ENCODE results near the gene HOXD8. TPM values are rescaled to one million over a fixed set of nuclear protein-coding genes. Genes with fewer than 3 reads are reported as not detected.

Gene HOXD8
- total RNA-seq, 8 experiments from 2014 or later = 18.1 to 45.0 (median 28.9) TPM

DNA sequence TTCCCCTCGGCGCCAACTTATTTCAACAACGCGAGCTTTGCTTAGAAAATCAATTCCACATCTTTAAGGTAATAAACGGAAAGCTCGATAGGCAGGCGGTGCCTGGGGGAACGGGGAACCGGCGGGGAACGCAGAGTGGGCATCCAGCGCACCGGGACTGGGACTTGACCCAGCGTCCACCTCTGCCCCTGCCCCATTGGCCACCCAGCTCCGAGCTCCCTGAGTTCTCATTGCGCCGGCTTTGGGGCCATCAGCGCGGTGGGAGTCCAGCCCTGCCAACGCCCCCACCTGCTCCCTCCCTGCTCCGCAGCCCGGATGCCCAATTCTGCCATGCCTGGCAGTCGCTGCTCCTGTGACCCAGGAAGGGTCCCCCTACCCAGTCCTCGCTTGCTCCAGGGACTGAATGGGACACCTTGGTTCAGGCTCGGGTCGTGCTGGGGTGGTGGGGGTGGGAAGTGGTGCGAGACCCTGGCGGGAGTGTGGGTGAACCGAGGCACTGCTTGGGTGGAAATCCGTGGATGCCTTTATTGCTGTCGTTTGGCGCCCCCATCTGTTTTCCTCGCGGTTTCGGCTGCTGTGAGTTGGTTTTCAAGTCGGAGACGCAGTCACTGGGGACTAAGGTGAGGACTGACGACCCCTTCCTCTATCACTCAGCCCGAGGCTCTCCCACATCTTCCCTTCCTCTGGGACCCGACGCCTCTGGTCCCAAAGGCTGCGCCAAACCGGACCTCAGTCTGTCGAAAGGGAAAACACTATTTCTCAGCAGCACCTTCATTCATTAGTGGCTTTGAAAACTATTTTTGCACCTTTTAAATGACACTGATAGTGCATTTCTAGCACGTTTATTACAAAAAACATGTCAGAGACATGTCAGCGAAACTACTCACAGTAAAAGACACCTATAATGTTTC lies 43.4 kb upstream of the HOXD8 start:
- ATAC-seq (replicated peaks in 6 of 8) = peak; percentile 49 to 64 (median 56)
- in situ Hi-C loops (cut with MboI; ENCODE audit: low pct_unique_long_range_greater_than_20kb in 2 of 9, low sequenced_read_pairs in 9 of 9, unreplicated experiment in 9 of 9) = loop anchor here in 8 of 9 experiments (10.0 to 25.0 kb wide), 8 partner anchors 399 to 1399 kb away; no protein-coding TSS in a partner anchor
- 0 to 18% (median 0%) methylated on average over 2 to 11 of the region's 46 CpGs; no CpG with 5 or more reads in 1 of the 10 experiments for WGBS, 10 experiments
- Histone ChIP-seq H3K4me1 (replicated peaks in 1 of 2) (peaks cover 7 to 15% of the 10 kb centered on the region in 2 donors), H3K27ac (no peak overlapping the region), H3K4me3 (peak overlapping the region in 3 of 5 donors; percentile 3 to 12 (median 10))

DNA sequence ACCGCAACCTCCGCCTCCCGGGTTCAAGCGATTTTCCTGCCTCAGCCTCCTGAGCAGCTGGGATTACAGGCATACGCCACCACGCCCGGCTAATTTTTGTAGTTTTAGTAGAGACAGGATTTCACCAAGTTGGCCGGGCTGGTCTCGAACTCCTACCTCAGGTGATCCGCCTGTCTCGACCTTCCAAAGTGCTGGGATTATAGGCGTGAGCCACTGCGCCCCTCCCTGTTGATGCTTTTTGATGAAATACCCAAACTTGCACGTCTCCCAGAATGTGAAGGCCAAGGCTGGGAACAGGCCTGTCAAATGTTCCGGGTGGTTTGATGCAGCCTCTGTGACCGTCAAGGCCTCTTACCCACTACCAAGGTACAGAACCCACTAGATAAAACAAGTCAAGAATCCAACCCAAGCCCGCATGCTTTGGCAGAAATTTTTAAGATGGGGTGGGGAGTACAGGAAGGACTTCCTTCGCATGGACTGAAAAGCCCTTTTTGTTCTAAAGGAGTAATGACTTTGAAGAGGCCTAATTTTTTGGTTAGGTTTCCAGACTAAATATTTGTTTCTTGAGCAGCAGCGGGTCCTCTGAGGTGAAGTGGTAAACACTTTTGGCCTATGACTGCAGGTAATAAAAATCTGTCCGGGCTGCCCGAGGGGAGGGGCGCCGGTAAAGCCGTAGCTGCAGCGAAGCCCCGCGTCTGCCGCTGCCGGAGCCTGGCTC lies 42.0 kb upstream of the HOXD8 start:
- WGBS, 10 experiments = 0 to 88% (median 33%) methylated on average over 1 to 25 of the region's 29 CpGs; no CpG with 5 or more reads in 3 of the 10 experiments
- H3K4me1 ChIP-seq (replicated peaks in 1 of 2) = peaks cover 7 to 15% of the 10 kb centered on the region in 2 donors
- no peak for ATAC-seq (replicated peaks in 6 of 8)
- in situ Hi-C loops (cut with MboI; ENCODE audit: low pct_unique_long_range_greater_than_20kb in 2 of 9, low sequenced_read_pairs in 9 of 9, unreplicated experiment in 9 of 9) = loop anchor here in 8 of 9 experiments (10.0 to 25.0 kb wide), 8 partner anchors 400 to 1400 kb away; no protein-coding TSS in a partner anchor
- H3K27ac ChIP-seq = no peak overlapping the region
- peak overlapping the region in 3 of 5 donors; percentile 25 to 30 (median 29) for H3K4me3 ChIP-seq

DNA sequence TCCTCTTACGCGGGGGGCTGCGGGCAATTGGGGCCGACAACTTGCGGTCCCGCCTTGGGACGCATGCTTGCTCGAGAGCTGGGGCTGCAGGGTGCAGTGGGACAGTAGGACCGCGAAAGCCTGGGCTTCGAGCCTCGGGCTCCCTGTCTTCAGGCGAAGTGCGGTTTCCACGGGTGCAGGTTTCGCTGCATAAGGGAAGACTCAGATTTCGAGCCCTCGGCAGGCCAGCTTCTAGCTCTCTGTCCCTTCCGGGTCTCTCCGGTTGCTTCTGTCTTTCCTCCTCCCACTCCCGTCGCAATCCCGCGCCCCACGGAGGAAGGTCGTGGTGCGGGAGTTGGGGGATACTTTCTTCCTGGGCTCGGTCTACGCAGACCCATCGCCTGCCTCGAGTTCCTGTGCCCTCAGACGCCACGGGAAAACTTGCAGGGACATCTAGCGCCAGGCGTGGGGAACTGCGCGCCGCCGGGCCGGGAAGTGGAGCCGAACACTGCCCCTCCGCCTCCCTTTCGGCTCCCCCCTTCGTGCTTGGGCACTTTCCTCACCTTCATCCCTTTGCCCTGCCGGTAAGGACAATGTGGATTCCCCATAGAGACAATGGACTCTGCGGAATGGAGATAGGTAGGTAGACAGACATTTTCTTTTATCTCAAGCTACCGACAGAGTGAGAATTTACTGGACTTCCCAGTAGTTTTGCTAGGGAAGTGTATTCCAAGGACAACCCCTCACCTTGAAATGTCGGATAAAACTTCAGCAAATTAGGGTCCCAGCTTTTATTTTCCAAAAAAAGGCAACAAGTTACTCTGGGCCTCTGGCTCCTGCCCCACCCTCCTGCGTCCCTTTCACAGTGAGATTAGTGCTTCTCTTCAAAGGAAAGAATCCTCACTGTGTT lies 41.2 kb upstream of the HOXD8 start:
- H3K4me3 ChIP-seq = peak overlapping the region in 4 of 5 donors; percentile 12 to 30 (median 27)
- 1 to 44% (median 4%) methylated on average over 2 to 26 of the region's 49 CpGs; no CpG with 5 or more reads in 2 of the 10 experiments for WGBS, 10 experiments
- in situ Hi-C loops (cut with MboI; ENCODE audit: low pct_unique_long_range_greater_than_20kb in 2 of 9, low sequenced_read_pairs in 9 of 9, unreplicated experiment in 9 of 9) = loop anchor here in 8 of 9 experiments (10.0 to 25.0 kb wide), 8 partner anchors 401 to 1401 kb away; no protein-coding TSS in a partner anchor
- ATAC-seq (replicated peaks in 6 of 8) = peak; percentile 43 to 76 (median 64)
- no peak overlapping the region for H3K27ac ChIP-seq
- H3K4me1 ChIP-seq (replicated peaks in 1 of 2) = peaks cover 12 to 15% of the 10 kb centered on the region in 2 donors

DNA sequence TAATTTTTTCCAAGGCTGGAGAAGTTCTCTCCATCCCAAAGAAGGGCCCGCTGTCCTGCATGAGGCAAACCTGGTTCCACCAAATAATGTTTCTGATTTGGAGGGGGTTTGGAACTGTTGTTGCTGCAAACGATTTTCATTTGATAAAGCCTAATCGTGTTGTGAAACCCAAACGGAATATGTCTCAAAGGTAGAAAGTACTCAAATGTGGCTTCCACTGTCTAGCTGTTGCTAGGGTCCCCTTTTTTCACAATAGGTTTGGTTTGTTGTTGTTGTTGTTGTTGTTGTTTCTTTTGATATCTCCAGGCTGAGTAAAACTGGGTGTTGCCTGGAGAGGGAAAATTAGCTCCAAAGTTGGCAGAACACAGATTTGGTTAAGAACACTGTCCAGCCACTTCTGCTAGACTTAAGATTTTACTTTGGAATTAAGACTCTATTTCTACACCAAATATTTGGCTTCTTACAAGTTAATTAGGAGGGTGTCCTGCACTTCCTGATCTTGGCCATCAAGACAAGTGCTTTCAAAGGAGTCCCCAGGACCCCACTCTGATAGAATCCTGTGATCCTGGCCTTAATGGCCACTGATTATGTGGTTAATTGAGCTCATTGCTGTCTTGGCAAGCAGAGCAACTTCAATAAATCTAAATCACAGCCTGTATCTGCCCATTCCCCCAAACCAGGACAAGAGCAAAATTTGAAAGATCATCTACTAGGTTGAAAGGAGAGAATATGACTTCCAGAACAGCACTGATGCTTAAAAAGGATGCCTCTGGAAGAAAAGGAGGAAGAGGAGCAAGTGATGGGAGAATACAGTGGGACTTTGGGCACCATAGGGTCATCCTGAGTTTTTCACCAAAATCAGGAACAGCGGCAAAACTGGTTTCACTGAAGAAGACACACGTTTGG lies 40.3 kb upstream of the HOXD8 start:
- in situ Hi-C loops (cut with MboI; ENCODE audit: low pct_unique_long_range_greater_than_20kb in 2 of 9, low sequenced_read_pairs in 9 of 9, unreplicated experiment in 9 of 9) = loop anchor here in 8 of 9 experiments (10.0 to 25.0 kb wide), 8 partner anchors 402 to 1402 kb away; no protein-coding TSS in a partner anchor
- 0 to 55% (median 9%) methylated on average over 1 to 6 of the region's 6 CpGs; no CpG with 5 or more reads in 2 of the 10 experiments for WGBS, 10 experiments
- no peak for ATAC-seq (replicated peaks in 6 of 8)
- Histone ChIP-seq H3K27ac (no peak overlapping the region), H3K4me3 (no peak overlapping the region), H3K4me1 (replicated peaks in 1 of 2) (peaks cover 12 to 15% of the 10 kb centered on the region in 2 donors)

DNA sequence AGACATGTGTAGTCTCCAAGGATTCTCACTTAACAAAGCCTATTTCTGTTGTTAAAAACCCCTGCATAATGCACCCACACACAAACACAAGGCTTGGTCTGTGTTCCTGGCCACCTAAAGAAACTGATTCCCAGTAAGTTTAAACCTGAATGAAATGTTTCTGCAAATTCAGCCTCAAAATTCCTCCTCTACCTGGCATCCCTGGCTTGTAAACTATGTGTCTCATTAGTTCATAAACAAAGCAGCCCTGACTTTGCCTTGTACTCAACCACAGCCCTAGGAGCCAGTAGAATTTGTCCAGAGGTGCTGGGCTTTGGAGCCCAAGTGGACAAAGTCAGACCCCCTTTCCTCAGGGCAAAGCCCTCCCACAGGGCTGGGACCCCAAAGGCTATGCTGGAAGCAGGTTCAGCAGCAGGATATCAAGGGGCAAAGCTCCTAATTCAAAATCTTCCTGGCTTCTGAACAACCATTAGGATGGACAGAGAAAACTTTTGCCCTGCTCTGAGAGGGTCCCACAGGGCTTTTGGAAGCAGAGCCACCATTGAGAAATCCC lies 39.6 kb upstream of the HOXD8 start:
- no peak for ATAC-seq (replicated peaks in 6 of 8)
- no peak overlapping the region for H3K4me3 ChIP-seq
- in situ Hi-C loops (cut with MboI; ENCODE audit: low pct_unique_long_range_greater_than_20kb in 2 of 9, low sequenced_read_pairs in 9 of 9, unreplicated experiment in 9 of 9) = loop anchor here in 8 of 9 experiments (10.0 to 25.0 kb wide), 8 partner anchors 403 to 1403 kb away; no protein-coding TSS in a partner anchor
- H3K4me1 ChIP-seq (replicated peaks in 1 of 2) = peaks cover 12 to 13% of the 10 kb centered on the region in 2 donors
- H3K27ac ChIP-seq = no peak overlapping the region

DNA sequence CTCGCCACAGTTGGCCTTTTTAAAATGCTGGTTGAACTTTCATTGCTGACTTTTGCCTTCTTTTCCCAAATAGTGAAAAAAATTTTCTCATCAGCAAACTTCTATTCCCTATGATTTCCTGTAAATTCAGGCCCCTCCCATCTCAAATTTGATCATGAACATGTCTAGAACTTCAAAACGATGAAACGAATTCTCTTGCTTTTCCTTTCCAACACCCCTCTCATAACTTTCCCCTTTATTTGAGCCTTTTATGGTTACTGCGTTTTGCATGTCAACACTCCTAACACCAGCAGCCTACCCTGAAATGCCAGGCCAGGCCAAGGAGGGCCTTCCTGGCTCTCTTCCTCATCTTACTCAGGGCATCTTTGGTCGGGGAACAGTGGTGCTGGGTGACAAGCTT lies 38.6 kb upstream of the HOXD8 start:
- no peak for ATAC-seq (replicated peaks in 6 of 8)
- Histone ChIP-seq H3K27ac (no peak overlapping the region), H3K4me1 (replicated peaks in 1 of 2) (peaks cover 3 to 12% of the 10 kb centered on the region in 2 donors), H3K4me3 (no peak overlapping the region)
- 10 to 61% (median 27%) methylated on average over 1 to 5 of the region's 5 CpGs for WGBS, 10 experiments
- in situ Hi-C loops (cut with MboI; ENCODE audit: low pct_unique_long_range_greater_than_20kb in 2 of 9, low sequenced_read_pairs in 9 of 9, unreplicated experiment in 9 of 9) = loop anchor here in 8 of 9 experiments (25.0 kb wide), 6 partner anchors 404 to 1404 kb away; no protein-coding TSS in a partner anchor

DNA sequence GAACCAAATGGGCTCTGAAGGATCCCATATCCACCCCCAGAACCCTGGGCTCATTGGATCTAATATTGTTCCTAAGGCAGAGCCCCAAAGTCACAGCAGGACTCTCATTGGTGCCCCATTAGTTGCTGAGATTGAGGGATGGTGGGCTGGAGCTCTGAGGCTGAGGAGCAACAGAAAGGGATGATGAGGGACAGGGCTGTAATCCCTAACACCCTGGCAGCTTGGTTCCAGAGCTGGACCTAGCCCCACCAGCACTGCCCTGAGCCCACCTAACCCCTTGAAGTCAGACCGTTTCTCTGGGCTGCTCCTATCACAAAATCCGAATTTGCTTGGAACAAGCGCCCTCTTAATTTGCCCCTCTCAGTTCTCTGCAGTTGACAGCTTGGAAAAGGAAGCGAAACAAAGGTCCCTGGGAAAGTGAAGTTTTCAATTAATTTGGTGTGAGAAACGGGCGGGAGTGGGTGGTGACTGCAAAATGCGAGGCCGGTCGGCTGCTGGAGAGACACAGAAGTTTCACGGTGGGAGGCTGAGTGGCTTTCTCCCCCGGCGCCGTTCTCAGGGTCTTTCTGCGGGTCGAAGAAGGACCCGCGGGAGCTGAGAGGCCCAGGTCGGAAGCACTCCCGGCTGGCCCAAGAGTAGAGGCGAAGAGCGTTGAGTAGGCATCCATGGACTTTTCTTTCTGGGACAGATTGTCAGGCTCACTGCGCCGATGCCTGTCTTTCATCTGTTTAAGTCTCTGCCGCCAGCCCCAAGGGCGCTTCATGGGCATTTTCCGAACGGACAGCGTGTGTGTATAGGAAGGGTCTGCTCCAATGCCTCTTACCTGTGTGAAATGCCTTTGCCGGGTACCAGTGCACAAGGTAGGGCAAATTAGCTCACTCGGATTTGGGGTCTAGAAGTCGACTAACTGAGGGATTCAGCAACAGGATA lies 37.9 kb upstream of the HOXD8 start:
- no peak overlapping the region for H3K4me3 ChIP-seq
- WGBS, 10 experiments = 0 to 100% (median 9%) methylated on average over 2 to 17 of the region's 31 CpGs
- ATAC-seq (replicated peaks in 6 of 8) = no peak
- H3K27ac ChIP-seq = no peak overlapping the region
- H3K4me1 ChIP-seq (replicated peaks in 1 of 2) = peaks cover 0 to 9% of the 10 kb centered on the region in 2 donors
- in situ Hi-C loops (cut with MboI; ENCODE audit: low pct_unique_long_range_greater_than_20kb in 2 of 9, low sequenced_read_pairs in 9 of 9, unreplicated experiment in 9 of 9) = loop anchor here in 8 of 9 experiments (25.0 kb wide), 6 partner anchors 404 to 1404 kb away; no protein-coding TSS in a partner anchor

DNA sequence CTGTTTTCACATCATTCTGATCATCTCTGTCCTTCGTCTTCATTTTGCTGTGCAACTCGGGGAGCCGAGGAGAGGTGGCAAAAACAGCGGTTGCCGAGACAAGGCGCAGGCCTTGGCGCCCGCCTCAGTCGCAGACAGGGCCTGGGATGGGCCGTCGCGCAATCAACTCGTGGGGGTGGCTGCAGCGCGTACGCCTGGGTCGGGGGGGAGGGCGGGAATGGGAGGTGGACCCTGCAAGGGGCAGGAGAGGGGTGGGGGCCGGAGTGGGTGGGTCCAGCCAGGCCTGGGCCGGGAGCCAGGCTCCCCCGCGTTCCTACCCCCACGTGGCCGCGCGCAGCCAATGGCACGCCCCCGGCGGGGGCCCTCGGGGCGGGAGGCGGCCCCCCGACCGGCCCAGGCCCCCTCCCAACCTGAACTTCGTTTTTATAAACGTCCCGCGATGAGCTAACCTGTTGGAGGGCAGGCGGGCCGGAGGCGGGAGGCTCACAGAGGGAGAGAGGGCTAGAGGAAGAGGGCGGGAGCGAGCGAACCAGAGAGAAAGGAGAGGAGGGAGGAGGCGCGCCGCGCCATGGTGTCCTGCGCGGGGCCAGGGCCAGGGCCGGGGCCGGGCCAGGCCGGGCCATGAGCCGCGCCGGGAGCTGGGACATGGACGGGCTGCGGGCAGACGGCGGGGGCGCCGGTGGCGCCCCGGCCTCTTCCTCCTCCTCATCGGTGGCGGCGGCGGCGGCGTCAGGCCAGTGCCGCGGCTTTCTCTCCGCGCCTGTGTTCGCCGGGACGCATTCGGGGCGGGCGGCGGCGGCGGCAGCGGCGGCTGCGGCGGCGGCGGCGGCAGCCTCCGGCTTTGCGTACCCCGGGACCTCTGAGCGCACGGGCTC lies 37.0 kb upstream of the HOXD8 start, which contains the start of gene HOXD13:
TSS of gene HOXD13 (plus strand) at position 452 of the 875 bp plus-strand sequence. CDS start at position 622, 170 bp downstream.
- WGBS, 10 experiments = 0 to 8% (median 3%) methylated on average over 1 to 16 of the region's 95 CpGs; no CpG with 5 or more reads in 7 of the 10 experiments
- H3K4me3 ChIP-seq = peak within 1 kb of the TSS; percentile 21 to 42 (median 25)
- no peak within 1 kb of the TSS for H3K27ac ChIP-seq
- H3K4me1 ChIP-seq (replicated peaks in 1 of 2) = peaks cover 0 to 9% of the 10 kb centered on the region in 2 donors
- in situ Hi-C loops (cut with MboI; ENCODE audit: low pct_unique_long_range_greater_than_20kb in 2 of 9, low sequenced_read_pairs in 9 of 9, unreplicated experiment in 9 of 9) = loop anchor here in 8 of 9 experiments (25.0 kb wide), 6 partner anchors 405 to 1405 kb away; no protein-coding TSS in a partner anchor
- ATAC-seq (replicated peaks in 6 of 8) = peak; percentile 51 to 78 (median 70)

DNA sequence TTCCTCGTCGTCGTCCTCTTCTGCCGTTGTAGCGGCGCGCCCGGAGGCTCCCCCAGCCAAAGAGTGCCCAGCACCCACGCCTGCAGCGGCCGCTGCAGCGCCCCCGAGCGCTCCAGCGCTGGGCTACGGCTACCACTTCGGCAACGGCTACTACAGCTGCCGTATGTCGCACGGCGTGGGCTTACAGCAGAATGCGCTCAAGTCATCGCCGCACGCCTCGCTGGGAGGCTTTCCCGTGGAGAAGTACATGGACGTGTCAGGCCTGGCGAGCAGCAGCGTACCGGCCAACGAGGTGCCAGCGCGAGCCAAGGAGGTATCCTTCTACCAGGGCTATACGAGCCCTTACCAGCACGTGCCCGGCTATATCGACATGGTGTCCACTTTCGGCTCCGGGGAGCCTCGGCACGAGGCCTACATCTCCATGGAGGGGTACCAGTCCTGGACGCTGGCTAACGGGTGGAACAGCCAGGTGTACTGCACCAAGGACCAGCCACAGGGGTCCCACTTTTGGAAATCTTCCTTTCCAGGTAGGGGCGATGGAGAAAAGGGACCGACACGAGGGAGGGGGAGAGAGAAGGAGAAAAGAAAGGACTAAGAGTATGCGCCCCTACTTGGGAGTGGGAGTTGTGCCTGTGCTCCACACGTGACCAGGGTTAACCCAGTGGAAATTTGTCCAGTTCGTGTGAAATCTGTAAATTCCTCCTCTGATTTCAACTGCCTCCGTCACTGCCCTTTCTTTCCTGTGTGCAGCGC lies 36.2 kb upstream of the HOXD8 start:
- peak overlapping the region; percentile 21 to 42 (median 25) for H3K4me3 ChIP-seq
- peaks cover 5 to 6% of the 10 kb centered on the region in 2 donors for H3K4me1 ChIP-seq (replicated peaks in 1 of 2)
- 4 to 100% (median 21%) methylated on average over 1 to 21 of the region's 53 CpGs; no CpG with 5 or more reads in 2 of the 10 experiments for WGBS, 10 experiments
- ATAC-seq (replicated peaks in 6 of 8) = peak; percentile 32 to 61 (median 38)
- in situ Hi-C loops (cut with MboI; ENCODE audit: low pct_unique_long_range_greater_than_20kb in 2 of 9, low sequenced_read_pairs in 9 of 9, unreplicated experiment in 9 of 9) = loop anchor here in 8 of 9 experiments (25.0 kb wide), 6 partner anchors 406 to 1406 kb away; no protein-coding TSS in a partner anchor
- no peak overlapping the region for H3K27ac ChIP-seq

Data from motor neuron (in vitro differentiated cells).